AG04450 (cell line): ENCODE measurements around the gene GOLGA8A. TPM values are rescaled to one million over a fixed set of nuclear protein-coding genes. Genes with fewer than 3 reads are reported as not detected.

ENCODE experiments used
- CTCF ChIA-PET: fragments of 300-600, 350-600 bp; formaldehyde crosslinking; extraction: SDS; loops from one replicate; lab custom pipeline; 2022; ENCODE audit warnings: antibody characterized with exemption, inconsistent platforms; lab: Charles Lee
- POLR2A ChIA-PET: fragments of 350-600 bp; formaldehyde crosslinking; extraction: SDS; loops from one replicate; lab custom pipeline; 2021; ENCODE audit warnings: antibody characterized with exemption, inconsistent platforms; lab: Yijun Ruan, JAX
- DNase-seq: peaks from one replicate; pipeline ENCODE4 v3.0.0-alpha.2; 2011; ENCODE audit warnings: low read depth, low spot score
- H3K27ac ChIP-seq: one replicate; pipeline ENCODE4 v1.5.1; 2012; ENCODE audit warnings: low read depth, low read length, control low read depth
- H3K27me3 ChIP-seq: one replicate; pipeline ENCODE4 v1.6.0; 2012; ENCODE audit warnings: low read length; ENCODE audit not compliant: control insufficient read depth, insufficient read depth
- H3K4me3 ChIP-seq: 2 replicates; pipeline ENCODE4 v1.5.1; 2011; ENCODE audit warnings: mild to moderate bottlenecking, low read depth, low read length, control low read depth
- H3K9me3 ChIP-seq: 2 replicates; pipeline ENCODE4 v1.5.1; 2012; ENCODE audit warnings: low read length; ENCODE audit not compliant: control insufficient read depth, insufficient read depth
- polyA plus RNA-seq: library from polyadenylated mRNA; depleted of rRNA; stranded (reverse); fragments of >200 nt; gene quantifications from 2 replicates; pipeline ENCODE4 v1.2.3, GENCODE V29; 2011
- TF ChIP-seq, protein P1 (sequence below): IDR thresholded peaks from 2 replicates; pipeline ENCODE4 v1.5.1; 2011; ENCODE audit warnings: low read depth, low read length, control low read depth, inconsistent platforms

Gene GOLGA8A
- polyA plus RNA-seq, 1 experiment = 7.2 TPM

DNA sequence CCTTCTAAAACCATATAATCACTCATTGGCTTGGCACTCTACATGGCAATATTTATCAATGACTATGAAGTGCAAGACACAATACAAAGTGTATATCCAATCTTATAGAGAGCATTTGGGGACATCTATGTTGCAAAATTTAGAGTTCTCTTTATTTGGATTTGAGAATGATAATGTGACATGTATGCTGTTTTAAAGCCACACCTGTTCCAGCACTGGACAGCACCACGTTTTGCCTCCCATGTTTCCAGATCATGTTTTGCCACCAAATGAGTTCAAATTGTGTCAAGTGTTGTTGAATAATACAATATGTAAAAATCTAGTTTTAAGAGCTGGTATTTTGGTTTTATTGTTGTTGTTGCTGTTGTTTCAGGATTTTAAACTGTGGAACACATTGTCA, 33.3 kb upstream of the GOLGA8A start:
- Histone ChIP-seq H3K27ac (no peak overlapping the region), H3K9me3 (no peaks in the 10 kb centered on the region), H3K27me3 (peaks cover 3% of the 10 kb centered on the region), H3K4me3 (no peak overlapping the region)
- DNase-seq = no peak
- POLR2A ChIA-PET = no interaction called here
- CTCF ChIA-PET = no interaction called here
- TF ChIP-seq, protein P1, sequence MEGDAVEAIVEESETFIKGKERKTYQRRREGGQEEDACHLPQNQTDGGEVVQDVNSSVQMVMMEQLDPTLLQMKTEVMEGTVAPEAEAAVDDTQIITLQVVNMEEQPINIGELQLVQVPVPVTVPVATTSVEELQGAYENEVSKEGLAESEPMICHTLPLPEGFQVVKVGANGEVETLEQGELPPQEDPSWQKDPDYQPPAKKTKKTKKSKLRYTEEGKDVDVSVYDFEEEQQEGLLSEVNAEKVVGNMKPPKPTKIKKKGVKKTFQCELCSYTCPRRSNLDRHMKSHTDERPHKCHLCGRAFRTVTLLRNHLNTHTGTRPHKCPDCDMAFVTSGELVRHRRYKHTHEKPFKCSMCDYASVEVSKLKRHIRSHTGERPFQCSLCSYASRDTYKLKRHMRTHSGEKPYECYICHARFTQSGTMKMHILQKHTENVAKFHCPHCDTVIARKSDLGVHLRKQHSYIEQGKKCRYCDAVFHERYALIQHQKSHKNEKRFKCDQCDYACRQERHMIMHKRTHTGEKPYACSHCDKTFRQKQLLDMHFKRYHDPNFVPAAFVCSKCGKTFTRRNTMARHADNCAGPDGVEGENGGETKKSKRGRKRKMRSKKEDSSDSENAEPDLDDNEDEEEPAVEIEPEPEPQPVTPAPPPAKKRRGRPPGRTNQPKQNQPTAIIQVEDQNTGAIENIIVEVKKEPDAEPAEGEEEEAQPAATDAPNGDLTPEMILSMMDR = no peak

DNA sequence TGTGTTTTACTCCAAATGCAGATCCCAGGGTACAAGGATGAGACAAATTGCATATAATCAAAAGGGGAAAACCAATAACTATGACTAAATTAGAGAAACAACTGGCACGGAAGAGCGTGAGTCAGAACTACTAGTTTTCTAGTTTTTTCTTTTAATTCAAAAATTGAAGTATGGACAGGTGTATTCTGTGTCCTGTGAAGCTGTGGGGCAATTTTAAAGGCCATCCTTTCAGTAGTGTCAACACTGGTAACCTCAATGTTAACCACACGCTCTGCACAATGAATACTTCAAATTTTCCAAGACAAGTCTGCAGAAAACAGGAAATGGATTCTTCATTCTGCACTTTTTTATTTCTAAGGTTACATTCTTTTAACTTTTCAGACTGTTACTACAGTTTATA, 32.5 kb upstream of the GOLGA8A start:
- no peak overlapping the region for H3K27ac ChIP-seq
- peaks cover 3% of the 10 kb centered on the region for H3K27me3 ChIP-seq
- no peak overlapping the region for H3K4me3 ChIP-seq
- ChIA-PET CTCF (no interaction called here), POLR2A (no interaction called here)
- no peak for DNase-seq
- TF ChIP-seq, protein P1 = no peak
- H3K9me3 ChIP-seq = no peaks in the 10 kb centered on the region

DNA sequence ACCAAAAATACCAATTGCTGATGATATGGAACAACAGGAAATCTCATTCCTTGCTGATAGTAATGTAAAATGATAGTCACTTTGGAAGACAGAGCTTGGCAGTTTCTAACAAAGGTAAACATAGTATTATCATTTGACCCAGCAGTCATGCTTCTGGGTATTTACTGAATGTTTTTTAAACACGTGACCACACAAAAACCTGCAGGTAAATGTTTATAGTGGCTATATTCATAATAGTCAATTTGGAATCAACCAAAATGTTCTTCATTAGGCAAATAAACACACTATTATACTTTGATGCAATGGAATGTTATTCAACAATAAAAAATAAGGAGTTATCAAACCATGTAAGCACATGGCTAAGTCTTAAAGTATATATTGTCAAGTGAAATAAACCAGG, 24.1 kb upstream of the GOLGA8A start:
- H3K27me3 ChIP-seq = peaks cover 5% of the 10 kb centered on the region
- DNase-seq = no peak
- POLR2A ChIA-PET = no interaction called here
- H3K27ac ChIP-seq = no peak overlapping the region
- TF ChIP-seq, protein P1 = no peak
- CTCF ChIA-PET = no interaction called here
- no peaks in the 10 kb centered on the region for H3K9me3 ChIP-seq
- no peak overlapping the region for H3K4me3 ChIP-seq

DNA sequence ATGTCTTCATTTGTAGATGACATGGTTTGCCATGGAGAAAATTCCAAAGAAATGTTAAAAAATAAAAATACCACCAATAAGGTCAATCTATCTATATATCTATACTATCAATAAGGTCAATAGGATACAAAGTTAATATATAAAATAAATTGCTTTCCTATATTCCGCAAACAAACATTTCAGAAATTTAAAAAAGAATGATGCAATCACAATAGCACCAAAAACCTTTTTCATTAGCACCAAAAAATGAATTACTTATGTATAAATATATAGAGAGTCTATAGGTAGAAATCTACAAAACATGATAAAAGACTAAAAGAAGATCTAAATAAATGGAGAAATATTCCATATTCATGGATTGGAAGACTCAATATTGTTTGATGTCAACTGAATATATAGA, 22.8 kb upstream of the GOLGA8A start:
- no peaks in the 10 kb centered on the region for H3K9me3 ChIP-seq
- CTCF ChIA-PET = no interaction called here

GRCh38 chr15:34456658-34457057, 19.1 kb upstream of the GOLGA8A start:
- H3K4me3 ChIP-seq = no peak overlapping the region
- no peak for DNase-seq
- TF ChIP-seq, protein P1 = no peak
- CTCF ChIA-PET = no interaction called here
- H3K9me3 ChIP-seq = no peaks in the 10 kb centered on the region
- POLR2A ChIA-PET = no interaction called here
- no peaks in the 10 kb centered on the region for H3K27me3 ChIP-seq
- H3K27ac ChIP-seq = no peak overlapping the region

More for the DNA sequence above, 22.8 kb upstream of the GOLGA8A start:
- peaks cover 5% of the 10 kb centered on the region for H3K27me3 ChIP-seq
- no peak overlapping the region for H3K27ac ChIP-seq
- no peak overlapping the region for H3K4me3 ChIP-seq
- TF ChIP-seq, protein P1 = no peak
- no peak for DNase-seq
- POLR2A ChIA-PET = no interaction called here
